Thyroid gland (tissue), 4 donors: ENCODE results near the gene ODAPH. TPM values are rescaled to one million over a fixed set of nuclear protein-coding genes. Genes with fewer than 3 reads are reported as not detected.
"Not testable (repeated sequence)": the region's sequence is repeated elsewhere in the genome, so short reads cannot be mapped to it uniquely, and the experiment has no call there.

Experiments
- DNase-seq, 2 donors: peaks; one replicate each; pipeline ENCODE4 v3.0.0-alpha.2; 2019
- H3K27ac ChIP-seq, 3 donors: fragments of 200-600 bp; sonication (generic); 1 replicate in 2 of 3; 2 replicates in 1 of 3; pipeline ENCODE4 v1.5.1; 2016 to 2019; ENCODE audit warnings: mild to moderate bottlenecking in 1 of 3, moderate library complexity in 1 of 3
- H3K27me3 ChIP-seq: fragments of 200-600 bp; sonication (generic); one replicate; pipeline ENCODE4 v1.5.1; 2019
- H3K36me3 ChIP-seq, 2 donors: fragments of 200-600 bp; sonication (generic); one replicate each; pipeline ENCODE4 v1.5.1; 2016 to 2019
- H3K4me1 ChIP-seq, 2 donors: fragments of 200-600 bp; sonication (generic); one replicate each; pipeline ENCODE4 v1.5.1; 2017 to 2019
- H3K4me3 ChIP-seq, 3 donors: fragments of 200-600 bp; sonication (generic); replicated peaks in 1 of 3; 1 replicate in 2 of 3; 2 replicates in 1 of 3; pipeline ENCODE4 v1.5.1; 2016; ENCODE audit warnings: mild to moderate bottlenecking in 1 of 3
- H3K9me3 ChIP-seq: fragments of 200-600 bp; sonication (generic); one replicate; pipeline ENCODE4 v1.5.1; 2017
- POLR2A ChIP-seq, 2 donors: fragments of 450-650 bp; IDR thresholded peaks; one replicate each; pipeline ENCODE4 v1.6.1; 2017; ENCODE audit warnings: antibody characterized with exemption in 2 of 2, mild to moderate bottlenecking in 2 of 2, moderate library complexity in 1 of 2
- WGBS, 2 donors: methylation state at CpG; one replicate each; pipeline ENCODE4 v1.1.5; 2017; 5-methylcytosine and 5-hydroxymethylcytosine counted together
- intact Hi-C: fragments of 100-400 bp; cut with DNase I; formaldehyde crosslinking; loops from one replicate; pipeline ENCODE4 v1.15.1; 2023
- total RNA-seq, 4 donors: library from RNA; depleted of rRNA; stranded (reverse); fragments of >200 nt; gene quantifications; one replicate each; pipeline ENCODE4 v1.2.3, GENCODE V29; 2016
- TF ChIP-seq, protein P1 (sequence below), 6 experiments: fragments of 200-600 bp in 3 of 6; fragments of 450-650 bp in 3 of 6; sonication (generic) in 3 of 6; IDR thresholded peaks; one replicate each; pipeline ENCODE4 v1.5.1; 2016 to 2019; ENCODE audit warnings: antibody characterized with exemption in 6 of 6, mild to moderate bottlenecking in 2 of 6, inconsistent platforms in 1 of 6, moderate library complexity in 1 of 6

Gene ODAPH
- total RNA-seq, 4 donors from 2014 or later: 0.29 TPM; not detected in 3

DNA sequence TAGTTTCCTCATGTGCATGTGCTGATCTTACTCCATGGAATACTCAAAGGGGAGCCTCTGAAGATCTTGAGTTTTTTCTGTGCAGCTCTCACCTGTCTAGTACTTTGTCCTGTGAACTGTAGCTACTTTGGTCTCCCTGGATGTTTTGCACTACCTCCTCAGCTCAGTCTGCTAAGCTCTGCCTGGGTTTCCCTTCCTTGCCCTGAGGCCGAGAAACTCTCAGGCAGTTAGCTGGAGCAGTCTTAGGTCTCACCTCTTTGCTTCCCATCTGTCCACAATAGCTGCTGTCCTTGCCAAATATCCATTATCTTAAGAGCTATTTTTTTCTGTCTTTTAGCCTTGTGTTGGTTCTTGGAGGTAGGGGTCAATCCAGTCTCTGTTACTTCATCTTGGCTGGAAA, 30.0 kb upstream of the ODAPH start:
- intact Hi-C loops: no loop called here
- 100% methylated on average over 1 of the region's 1 CpG for WGBS, 2 donors
- peaks cover 27 to 31% of the 10 kb centered on the region in 2 donors for H3K36me3 ChIP-seq
- DNase-seq: no peak
- H3K9me3 ChIP-seq: no peaks in the 10 kb centered on the region
- TF ChIP-seq, protein P1, sequence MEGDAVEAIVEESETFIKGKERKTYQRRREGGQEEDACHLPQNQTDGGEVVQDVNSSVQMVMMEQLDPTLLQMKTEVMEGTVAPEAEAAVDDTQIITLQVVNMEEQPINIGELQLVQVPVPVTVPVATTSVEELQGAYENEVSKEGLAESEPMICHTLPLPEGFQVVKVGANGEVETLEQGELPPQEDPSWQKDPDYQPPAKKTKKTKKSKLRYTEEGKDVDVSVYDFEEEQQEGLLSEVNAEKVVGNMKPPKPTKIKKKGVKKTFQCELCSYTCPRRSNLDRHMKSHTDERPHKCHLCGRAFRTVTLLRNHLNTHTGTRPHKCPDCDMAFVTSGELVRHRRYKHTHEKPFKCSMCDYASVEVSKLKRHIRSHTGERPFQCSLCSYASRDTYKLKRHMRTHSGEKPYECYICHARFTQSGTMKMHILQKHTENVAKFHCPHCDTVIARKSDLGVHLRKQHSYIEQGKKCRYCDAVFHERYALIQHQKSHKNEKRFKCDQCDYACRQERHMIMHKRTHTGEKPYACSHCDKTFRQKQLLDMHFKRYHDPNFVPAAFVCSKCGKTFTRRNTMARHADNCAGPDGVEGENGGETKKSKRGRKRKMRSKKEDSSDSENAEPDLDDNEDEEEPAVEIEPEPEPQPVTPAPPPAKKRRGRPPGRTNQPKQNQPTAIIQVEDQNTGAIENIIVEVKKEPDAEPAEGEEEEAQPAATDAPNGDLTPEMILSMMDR (IDR thresholded peaks at IDR 0.05): no peak
- no peak for TF ChIP-seq POLR2A (IDR thresholded peaks at IDR 0.05)
- no peaks in the 10 kb centered on the region for H3K27me3 ChIP-seq
- no peaks in the 10 kb centered on the region for H3K4me1 ChIP-seq
- H3K27ac ChIP-seq: no peak overlapping the region
- H3K4me3 ChIP-seq: no peak overlapping the region

DNA sequence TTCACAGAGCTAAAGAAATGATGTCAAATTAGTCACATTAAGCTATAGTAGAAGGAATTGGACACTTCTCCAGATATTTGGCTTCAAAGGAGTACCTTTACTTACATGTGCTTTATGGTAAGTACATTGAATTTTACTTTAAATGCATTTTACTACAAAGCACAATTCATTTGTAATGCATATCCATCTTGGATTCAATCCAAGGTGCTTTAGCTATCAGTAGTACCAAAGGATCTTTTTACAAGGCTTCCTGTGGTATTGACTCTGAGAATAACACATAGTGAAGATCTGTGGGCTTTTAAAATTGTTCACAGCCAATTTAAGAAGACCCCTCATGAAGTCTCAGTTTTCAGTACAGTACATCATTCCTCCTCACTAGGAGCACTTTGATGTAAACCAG, 28.4 kb upstream of the ODAPH start:
- peaks cover 32 to 33% of the 10 kb centered on the region in 2 donors for H3K36me3 ChIP-seq
- no peak overlapping the region for H3K4me3 ChIP-seq
- no peak for DNase-seq
- H3K27me3 ChIP-seq: no peaks in the 10 kb centered on the region
- TF ChIP-seq POLR2A (IDR thresholded peaks at IDR 0.05): no peak
- TF ChIP-seq, protein P1 (IDR thresholded peaks at IDR 0.05): no peak
- no peaks in the 10 kb centered on the region for H3K4me1 ChIP-seq
- no peak overlapping the region for H3K27ac ChIP-seq
- H3K9me3 ChIP-seq: no peaks in the 10 kb centered on the region
- intact Hi-C loops: no loop called here

- no peaks in the 10 kb centered on the region for H3K27me3 ChIP-seq
- H3K9me3 ChIP-seq: no peaks in the 10 kb centered on the region
- TF ChIP-seq POLR2A (IDR thresholded peaks at IDR 0.05): no peak
- TF ChIP-seq, protein P1 (IDR thresholded peaks at IDR 0.05): no peak
- H3K4me1 ChIP-seq: no peaks in the 10 kb centered on the region
- intact Hi-C loops: no loop called here
- no peak for DNase-seq
- WGBS, 2 donors: 100% methylated on average over 2 of the region's 2 CpGs
- H3K4me3 ChIP-seq: no peak overlapping the region
- H3K36me3 ChIP-seq: peaks cover 33% of the 10 kb centered on the region in 2 donors
- H3K27ac ChIP-seq: no peak overlapping the region
Measured at GRCh38 chr4:75530556-75531322, 25.1 kb upstream of the ODAPH start.

GRCh38 chr4:75531536-75532143, 24.2 kb upstream of the ODAPH start:
- H3K4me1 ChIP-seq, H3K27ac ChIP-seq, H3K27me3 ChIP-seq, DNase-seq, H3K4me3 ChIP-seq, intact Hi-C loops, H3K9me3 ChIP-seq: not testable (repeated sequence)
- peaks cover 26 to 33% of the 10 kb centered on the region in 2 donors for H3K36me3 ChIP-seq
- WGBS, 2 donors: 98% methylated on average over 7 of the region's 7 CpGs

DNA sequence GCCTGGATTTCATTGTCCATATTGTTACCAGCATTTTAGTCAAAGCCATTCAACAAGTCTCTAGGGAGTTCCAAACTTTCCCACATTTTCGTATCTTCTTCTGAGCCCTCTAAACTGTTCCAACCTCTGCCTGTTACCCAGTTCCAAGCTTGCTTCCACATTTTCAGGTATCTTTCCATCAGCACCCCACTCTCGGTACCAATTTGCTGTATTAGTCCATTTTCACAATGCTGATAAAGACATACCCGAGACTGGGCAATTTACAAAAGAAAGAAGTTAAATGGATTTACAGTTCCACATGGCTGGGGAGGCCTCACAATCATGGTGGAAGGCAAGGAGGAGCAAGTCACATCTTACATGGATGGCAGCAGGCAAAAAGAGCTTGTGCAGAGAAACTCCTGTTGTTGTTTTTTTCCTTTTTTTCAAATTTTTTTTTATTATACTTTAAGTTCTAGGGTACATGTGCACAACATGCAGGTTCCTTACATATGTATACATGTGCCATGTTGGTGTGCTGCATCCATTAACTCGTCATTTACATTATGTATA, 22.5 kb upstream of the ODAPH start:
- H3K27me3 ChIP-seq, DNase-seq, H3K27ac ChIP-seq, H3K4me3 ChIP-seq, H3K9me3 ChIP-seq, H3K4me1 ChIP-seq, intact Hi-C loops: not testable (repeated sequence)
- H3K36me3 ChIP-seq: peaks cover 12 to 19% of the 10 kb centered on the region in 2 donors
- WGBS, 2 donors: 96 to 98% methylated on average over 4 of the region's 4 CpGs

- H3K4me1 ChIP-seq, H3K9me3 ChIP-seq, H3K4me3 ChIP-seq, H3K27ac ChIP-seq, DNase-seq, H3K27me3 ChIP-seq, intact Hi-C loops: not testable (repeated sequence)
- H3K36me3 ChIP-seq: peaks cover 12 to 18% of the 10 kb centered on the region in 2 donors
Measured at GRCh38 chr4:75533926-75534325, 21.9 kb upstream of the ODAPH start.

- not testable (repeated sequence) for H3K27ac ChIP-seq
- WGBS, 2 donors: 90 to 93% methylated on average over 6 of the region's 6 CpGs
Measured at GRCh38 chr4:75537308-75537707, 18.6 kb upstream of the ODAPH start.

More at GRCh38 chr4:75537308-75537707, 18.6 kb upstream of the ODAPH start:
- H3K4me3 ChIP-seq, H3K9me3 ChIP-seq, intact Hi-C loops, H3K36me3 ChIP-seq, H3K4me1 ChIP-seq, DNase-seq, H3K27me3 ChIP-seq: not testable (repeated sequence)
